WTC11 (cell line): ENCODE measurements around the gene IL20RB. TPM values are rescaled to one million over a fixed set of nuclear protein-coding genes. Genes with fewer than 3 reads are reported as not detected.

ENCODE experiments used
- ATAC-seq: fragments of 200-7000 bp; cut with Tn5 transposase; 2 replicates; pipeline ENCODE4 v1.10.0; 2021; ENCODE audit warnings: mild to moderate bottlenecking, moderate library complexity
- CTCF ChIA-PET: fragments of 300-600 bp; sonication (Branson Sonifier 250); formaldehyde crosslinking; loops from one replicate; lab custom pipeline; 2021; ENCODE audit warnings: antibody characterized with exemption; lab: Charles Lee
- POLR2A ChIA-PET: fragments of 350-600 bp; sonication (Branson Sonifier 250); formaldehyde crosslinking; loops from one replicate; lab custom pipeline; 2021; ENCODE audit warnings: antibody characterized with exemption; lab: Charles Lee
- DNase-seq: peaks from one replicate; pipeline ENCODE4 v3.0.0; 2021; ENCODE audit warnings: low spot score
- H3K27ac Mint-ChIP-seq: 2 replicates; pipeline ENCODE4 v1.8.0; 2021; ENCODE audit warnings: mixed read lengths
- H3K27me3 Mint-ChIP-seq: 2 replicates; pipeline ENCODE4 v1.8.0; 2021; ENCODE audit warnings: low read depth, mild to moderate bottlenecking, moderate library complexity, mixed read lengths
- H3K36me3 Mint-ChIP-seq: 2 replicates; pipeline ENCODE4 v1.8.0; 2021; ENCODE audit warnings: mixed read lengths
- H3K4me1 Mint-ChIP-seq: 2 replicates; pipeline ENCODE4 v1.8.0; 2022; ENCODE audit warnings: mixed read lengths
- H3K4me3 Mint-ChIP-seq: 2 replicates; pipeline ENCODE4 v1.8.0; 2021; ENCODE audit warnings: mild to moderate bottlenecking, moderate library complexity, mixed read lengths
- H3K9me3 Mint-ChIP-seq: 2 replicates; pipeline ENCODE4 v1.8.0; 2021; ENCODE audit warnings: mixed read lengths
- AFF4 ChIP-seq: sonication (generic); formaldehyde crosslinking; IDR thresholded peaks from 2 replicates; pipeline ENCODE4 v1.8.1; 2023; ENCODE audit warnings: mild to moderate bottlenecking, missing genetic modification reagents, borderline replicate concordance
- E2F1 ChIP-seq: sonication (generic); formaldehyde crosslinking; IDR thresholded peaks from 2 replicates; pipeline ENCODE4 v1.8.0; 2022; ENCODE audit warnings: mild to moderate bottlenecking, missing genetic modification reagents
- ETV6 ChIP-seq: sonication (generic); formaldehyde crosslinking; IDR thresholded peaks from 2 replicates; pipeline ENCODE4 v1.8.1; 2022; ENCODE audit warnings: mild to moderate bottlenecking, missing genetic modification reagents
- GRHL2 ChIP-seq: fragments of 250-450 bp; sonication (Bioruptor Pico); IDR thresholded peaks from 2 replicates; pipeline ENCODE4 v1.8.0; 2022; ENCODE audit warnings: mild to moderate bottlenecking, moderate library complexity; ENCODE audit not compliant: insufficient replicate concordance, severe bottlenecking
- HMGA2 ChIP-seq: fragments of 250-450 bp; sonication (Bioruptor Pico); IDR thresholded peaks from 2 replicates; pipeline ENCODE4 v1.4.0; 2021; ENCODE audit warnings: mild to moderate bottlenecking, moderate library complexity
- RELA ChIP-seq: sonication (generic); formaldehyde crosslinking; IDR thresholded peaks from 2 replicates; pipeline ENCODE4 v1.8.1; 2022; ENCODE audit warnings: missing genetic modification reagents, mild to moderate bottlenecking, borderline replicate concordance
- TCF7 ChIP-seq: sonication (generic); formaldehyde crosslinking; IDR thresholded peaks from 2 replicates; pipeline ENCODE4 v1.8.0; 2022; ENCODE audit warnings: mild to moderate bottlenecking, low read depth, missing genetic modification reagents, moderate library complexity
- TEAD1 ChIP-seq: sonication (generic); formaldehyde crosslinking; IDR thresholded peaks from 2 replicates; pipeline ENCODE4 v1.8.0; 2022; ENCODE audit warnings: mild to moderate bottlenecking, missing genetic modification reagents
- ZBTB21 ChIP-seq: sonication (generic); formaldehyde crosslinking; IDR thresholded peaks from 2 replicates; pipeline ENCODE4 v1.8.1; 2023; ENCODE audit warnings: mild to moderate bottlenecking, missing genetic modification reagents, borderline replicate concordance
- ZNF232 ChIP-seq: sonication (generic); formaldehyde crosslinking; IDR thresholded peaks from 2 replicates; pipeline ENCODE4 v1.8.0; 2022; ENCODE audit warnings: mild to moderate bottlenecking, missing genetic modification reagents
- total RNA-seq: library from RNA; stranded (reverse); gene quantifications from 3 replicates; pipeline ENCODE4 v1.2.3, GENCODE V29; 2021
- TF ChIP-seq, protein P1 (sequence below): sonication (generic); formaldehyde crosslinking; IDR thresholded peaks from 2 replicates; pipeline ENCODE4 v1.8.1; 2022; ENCODE audit warnings: low read depth, mild to moderate bottlenecking, moderate library complexity, missing genetic modification reagents, borderline replicate concordance
- TF ChIP-seq, protein P2 (sequence below): sonication (generic); formaldehyde crosslinking; IDR thresholded peaks from 2 replicates; pipeline ENCODE4 v1.8.0; 2023; ENCODE audit warnings: mild to moderate bottlenecking, missing genetic modification reagents
- TF ChIP-seq, protein P3 (sequence below): fragments of 250-450 bp; sonication (Bioruptor Pico); conservative IDR thresholded peaks from 2 replicates; pipeline ENCODE4 v1.9.0; 2021; ENCODE audit warnings: mild to moderate bottlenecking
- TF ChIP-seq, protein P4 (sequence below): sonication (generic); formaldehyde crosslinking; IDR thresholded peaks from 2 replicates; pipeline ENCODE4 v1.8.0; 2022; ENCODE audit warnings: mild to moderate bottlenecking, missing genetic modification reagents
- TF ChIP-seq, protein P5 (sequence below): sonication (generic); formaldehyde crosslinking; IDR thresholded peaks from 2 replicates; pipeline ENCODE4 v1.8.0; 2023; ENCODE audit warnings: missing genetic modification reagents
- TF ChIP-seq, protein P6 (sequence below): sonication (generic); formaldehyde crosslinking; IDR thresholded peaks from 2 replicates; pipeline ENCODE4 v1.8.1; 2022; ENCODE audit warnings: mild to moderate bottlenecking, missing genetic modification reagents, moderate library complexity, borderline replicate concordance

The IL20RB gene
- total RNA-seq, 1 experiment from 2014 or later: 2.3 TPM

- TF ChIP-seq, protein P1, sequence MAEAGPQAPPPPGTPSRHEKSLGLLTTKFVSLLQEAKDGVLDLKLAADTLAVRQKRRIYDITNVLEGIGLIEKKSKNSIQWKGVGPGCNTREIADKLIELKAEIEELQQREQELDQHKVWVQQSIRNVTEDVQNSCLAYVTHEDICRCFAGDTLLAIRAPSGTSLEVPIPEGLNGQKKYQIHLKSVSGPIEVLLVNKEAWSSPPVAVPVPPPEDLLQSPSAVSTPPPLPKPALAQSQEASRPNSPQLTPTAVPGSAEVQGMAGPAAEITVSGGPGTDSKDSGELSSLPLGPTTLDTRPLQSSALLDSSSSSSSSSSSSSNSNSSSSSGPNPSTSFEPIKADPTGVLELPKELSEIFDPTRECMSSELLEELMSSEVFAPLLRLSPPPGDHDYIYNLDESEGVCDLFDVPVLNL (CRISPR knock-in tag): no peak
- TF ChIP-seq, protein P2, sequence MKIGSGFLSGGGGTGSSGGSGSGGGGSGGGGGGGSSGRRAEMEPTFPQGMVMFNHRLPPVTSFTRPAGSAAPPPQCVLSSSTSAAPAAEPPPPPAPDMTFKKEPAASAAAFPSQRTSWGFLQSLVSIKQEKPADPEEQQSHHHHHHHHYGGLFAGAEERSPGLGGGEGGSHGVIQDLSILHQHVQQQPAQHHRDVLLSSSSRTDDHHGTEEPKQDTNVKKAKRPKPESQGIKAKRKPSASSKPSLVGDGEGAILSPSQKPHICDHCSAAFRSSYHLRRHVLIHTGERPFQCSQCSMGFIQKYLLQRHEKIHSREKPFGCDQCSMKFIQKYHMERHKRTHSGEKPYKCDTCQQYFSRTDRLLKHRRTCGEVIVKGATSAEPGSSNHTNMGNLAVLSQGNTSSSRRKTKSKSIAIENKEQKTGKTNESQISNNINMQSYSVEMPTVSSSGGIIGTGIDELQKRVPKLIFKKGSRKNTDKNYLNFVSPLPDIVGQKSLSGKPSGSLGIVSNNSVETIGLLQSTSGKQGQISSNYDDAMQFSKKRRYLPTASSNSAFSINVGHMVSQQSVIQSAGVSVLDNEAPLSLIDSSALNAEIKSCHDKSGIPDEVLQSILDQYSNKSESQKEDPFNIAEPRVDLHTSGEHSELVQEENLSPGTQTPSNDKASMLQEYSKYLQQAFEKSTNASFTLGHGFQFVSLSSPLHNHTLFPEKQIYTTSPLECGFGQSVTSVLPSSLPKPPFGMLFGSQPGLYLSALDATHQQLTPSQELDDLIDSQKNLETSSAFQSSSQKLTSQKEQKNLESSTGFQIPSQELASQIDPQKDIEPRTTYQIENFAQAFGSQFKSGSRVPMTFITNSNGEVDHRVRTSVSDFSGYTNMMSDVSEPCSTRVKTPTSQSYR (CRISPR knock-in tag): no peak
Measured at GRCh38 chr3:136974670-136975069, 16.9 kb downstream of the IL20RB start (continued).

DNA sequence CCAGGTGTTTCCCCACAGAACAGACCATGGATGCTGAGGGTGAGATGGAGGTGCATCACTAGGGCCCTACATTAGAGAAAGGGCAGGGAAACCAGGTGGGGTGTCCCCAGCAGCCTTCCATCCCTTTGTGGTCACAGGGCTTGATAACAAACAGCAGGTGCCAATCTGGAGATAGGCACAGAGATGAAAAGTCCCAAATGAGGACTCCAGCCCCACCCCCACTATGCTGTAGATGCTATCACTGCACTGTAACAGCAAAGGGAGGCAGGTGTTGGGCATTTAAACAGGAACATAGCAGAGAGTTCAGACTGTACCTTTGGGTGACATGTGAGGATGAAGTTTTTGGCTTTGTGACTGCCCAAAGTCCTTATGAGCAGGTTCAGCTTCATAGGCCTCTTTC, 21.4 kb downstream of the IL20RB start:
- no peak for ATAC-seq
- Mint-ChIP-seq H3K9me3 (peaks cover 9% of the 10 kb centered on the region), H3K4me1 (no peaks in the 10 kb centered on the region), H3K27ac (no peak overlapping the region), H3K36me3 (peaks cover 3% of the 10 kb centered on the region; the same call in 1 of the 2 replicates), H3K27me3 (no peaks in the 10 kb centered on the region), H3K4me3 (no peak overlapping the region)
- ChIA-PET POLR2A (no interaction called here), CTCF (no interaction called here)
- no peak for DNase-seq
- TF ChIP-seq, protein P1 (CRISPR knock-in tag): no peak
- TF ChIP-seq AFF4 (CRISPR knock-in tag): no peak
- TF ChIP-seq, protein P3, sequence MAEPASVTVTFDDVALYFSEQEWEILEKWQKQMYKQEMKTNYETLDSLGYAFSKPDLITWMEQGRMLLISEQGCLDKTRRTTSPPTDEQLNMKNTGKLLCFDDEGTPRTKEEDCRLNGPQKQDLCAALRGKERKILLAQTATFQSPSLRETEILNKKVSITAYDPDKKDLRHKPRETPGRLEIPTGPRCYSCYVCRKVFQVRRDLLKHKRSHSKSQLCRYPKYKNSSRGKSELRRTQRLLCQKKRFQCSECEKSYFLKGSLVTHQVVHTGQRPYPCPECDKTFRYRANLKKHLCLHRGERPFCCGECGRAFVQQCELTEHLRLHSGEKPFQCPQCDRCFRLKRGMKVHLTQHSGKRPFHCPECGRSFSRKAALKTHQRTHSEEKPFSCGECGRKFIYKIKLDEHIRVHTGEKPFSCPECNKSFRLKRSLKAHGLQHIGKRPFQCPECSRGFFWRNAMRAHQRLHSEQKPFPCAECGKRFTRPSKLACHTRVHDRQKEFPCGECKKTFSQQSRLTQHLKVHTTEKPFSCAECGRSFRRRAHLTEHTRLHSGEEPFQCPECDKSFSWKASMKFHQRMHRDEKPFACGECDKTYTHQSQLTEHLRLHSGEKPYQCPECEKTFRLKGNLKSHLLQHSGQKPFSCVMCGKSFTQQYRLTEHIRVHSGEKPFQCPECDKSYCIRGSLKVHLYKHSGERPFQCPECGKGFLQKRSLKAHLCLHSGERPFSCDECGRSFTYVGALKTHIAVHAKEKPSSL: no peak
- TF ChIP-seq E2F1 (CRISPR knock-in tag): no peak
- no peak for TF ChIP-seq ZNF232 (CRISPR knock-in tag)
- no peak for TF ChIP-seq GRHL2 (CRISPR knock-in tag)
- TF ChIP-seq, protein P4, sequence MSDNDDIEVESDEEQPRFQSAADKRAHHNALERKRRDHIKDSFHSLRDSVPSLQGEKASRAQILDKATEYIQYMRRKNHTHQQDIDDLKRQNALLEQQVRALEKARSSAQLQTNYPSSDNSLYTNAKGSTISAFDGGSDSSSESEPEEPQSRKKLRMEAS (CRISPR knock-in tag): no peak
- no peak for TF ChIP-seq HMGA2 (CRISPR knock-in tag)
- no peak for TF ChIP-seq ETV6 (CRISPR knock-in tag)
- no peak for TF ChIP-seq TEAD1
- no peak for TF ChIP-seq RELA
- no peak for TF ChIP-seq ZBTB21 (CRISPR knock-in tag)
- TF ChIP-seq TCF7 (CRISPR knock-in tag): no peak
- TF ChIP-seq, protein P2 (CRISPR knock-in tag): no peak
- TF ChIP-seq, protein P5, sequence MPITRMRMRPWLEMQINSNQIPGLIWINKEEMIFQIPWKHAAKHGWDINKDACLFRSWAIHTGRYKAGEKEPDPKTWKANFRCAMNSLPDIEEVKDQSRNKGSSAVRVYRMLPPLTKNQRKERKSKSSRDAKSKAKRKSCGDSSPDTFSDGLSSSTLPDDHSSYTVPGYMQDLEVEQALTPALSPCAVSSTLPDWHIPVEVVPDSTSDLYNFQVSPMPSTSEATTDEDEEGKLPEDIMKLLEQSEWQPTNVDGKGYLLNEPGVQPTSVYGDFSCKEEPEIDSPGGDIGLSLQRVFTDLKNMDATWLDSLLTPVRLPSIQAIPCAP: no peak
- TF ChIP-seq, protein P6, sequence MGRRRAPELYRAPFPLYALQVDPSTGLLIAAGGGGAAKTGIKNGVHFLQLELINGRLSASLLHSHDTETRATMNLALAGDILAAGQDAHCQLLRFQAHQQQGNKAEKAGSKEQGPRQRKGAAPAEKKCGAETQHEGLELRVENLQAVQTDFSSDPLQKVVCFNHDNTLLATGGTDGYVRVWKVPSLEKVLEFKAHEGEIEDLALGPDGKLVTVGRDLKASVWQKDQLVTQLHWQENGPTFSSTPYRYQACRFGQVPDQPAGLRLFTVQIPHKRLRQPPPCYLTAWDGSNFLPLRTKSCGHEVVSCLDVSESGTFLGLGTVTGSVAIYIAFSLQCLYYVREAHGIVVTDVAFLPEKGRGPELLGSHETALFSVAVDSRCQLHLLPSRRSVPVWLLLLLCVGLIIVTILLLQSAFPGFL (CRISPR knock-in tag): no peak
